ENCODE measurements around the gene MOB3A. TPM values are rescaled to one million over a fixed set of nuclear protein-coding genes. Genes with fewer than 3 reads are reported as not detected.

MOB3A gene
- total RNA-seq, 1 experiment from 2014 or later, result 11.7 TPM

DNA sequence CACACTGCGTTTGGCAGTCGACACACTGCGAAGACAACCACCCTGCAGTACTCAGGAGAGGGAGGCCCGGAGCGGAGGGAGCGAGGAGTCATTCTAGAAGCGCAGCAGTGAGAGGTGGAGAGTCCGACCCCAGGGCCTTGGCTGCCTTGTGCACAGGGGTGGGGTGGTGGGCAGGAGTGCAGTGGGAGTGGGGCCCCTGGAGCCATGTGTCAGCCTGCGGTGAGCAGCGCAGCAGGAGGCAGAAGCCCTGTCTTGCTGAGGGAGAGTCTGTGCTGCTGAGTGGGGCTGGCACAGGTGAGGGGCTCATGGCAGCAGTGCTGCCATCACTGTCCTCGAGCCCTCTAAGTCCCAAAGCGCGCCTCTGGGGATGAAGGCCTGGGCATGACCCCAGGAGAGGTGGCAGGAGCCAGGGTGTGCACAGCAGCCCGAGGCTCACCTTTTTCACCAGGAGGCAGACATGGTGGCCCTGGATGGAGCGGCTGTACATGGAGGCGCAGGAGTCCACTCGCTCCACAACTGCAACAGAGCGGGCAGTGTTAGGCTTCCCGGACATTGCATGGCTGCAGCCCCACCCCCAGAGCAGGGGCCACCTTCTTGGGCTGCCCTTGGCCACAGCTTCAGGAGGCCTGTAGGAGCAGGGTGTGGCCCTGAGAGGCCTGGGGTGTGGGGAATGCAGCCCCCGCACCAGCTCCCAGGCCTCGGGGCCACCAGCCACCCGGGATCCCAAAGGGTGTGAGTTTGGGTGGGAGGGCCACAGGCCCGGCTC is 12.3 kb upstream of the MOB3A start:
- TF ChIP-seq, protein P1, sequence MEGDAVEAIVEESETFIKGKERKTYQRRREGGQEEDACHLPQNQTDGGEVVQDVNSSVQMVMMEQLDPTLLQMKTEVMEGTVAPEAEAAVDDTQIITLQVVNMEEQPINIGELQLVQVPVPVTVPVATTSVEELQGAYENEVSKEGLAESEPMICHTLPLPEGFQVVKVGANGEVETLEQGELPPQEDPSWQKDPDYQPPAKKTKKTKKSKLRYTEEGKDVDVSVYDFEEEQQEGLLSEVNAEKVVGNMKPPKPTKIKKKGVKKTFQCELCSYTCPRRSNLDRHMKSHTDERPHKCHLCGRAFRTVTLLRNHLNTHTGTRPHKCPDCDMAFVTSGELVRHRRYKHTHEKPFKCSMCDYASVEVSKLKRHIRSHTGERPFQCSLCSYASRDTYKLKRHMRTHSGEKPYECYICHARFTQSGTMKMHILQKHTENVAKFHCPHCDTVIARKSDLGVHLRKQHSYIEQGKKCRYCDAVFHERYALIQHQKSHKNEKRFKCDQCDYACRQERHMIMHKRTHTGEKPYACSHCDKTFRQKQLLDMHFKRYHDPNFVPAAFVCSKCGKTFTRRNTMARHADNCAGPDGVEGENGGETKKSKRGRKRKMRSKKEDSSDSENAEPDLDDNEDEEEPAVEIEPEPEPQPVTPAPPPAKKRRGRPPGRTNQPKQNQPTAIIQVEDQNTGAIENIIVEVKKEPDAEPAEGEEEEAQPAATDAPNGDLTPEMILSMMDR (IDR thresholded peaks at IDR 0.05; ENCODE audit: insufficient read depth in 1 of 2, low read depth in 1 of 2, low read length in 1 of 2, severe bottlenecking in 1 of 2, unreplicated experiment in 1 of 2), result no peak
- Histone ChIP-seq H3K4me1 (no peaks in the 10 kb centered on the region), H3K27me3 (replicated peaks; ENCODE audit: control insufficient read depth, insufficient read depth, low read length) (no peaks in the 10 kb centered on the region), H3K9me3 (no peaks in the 10 kb centered on the region), H3K4me3 (ENCODE audit: low read depth, low read length) (no peak overlapping the region), H3K36me3 (ENCODE audit: control insufficient read depth, insufficient read depth, low read length) (peaks cover 6% of the 10 kb centered on the region)
- Mint-ChIP-seq H3K4me3 (ENCODE audit: unreplicated experiment) (no peak overlapping the region), H3K9me3 (ENCODE audit: unreplicated experiment) (peaks cover 9% of the 10 kb centered on the region), H3K27ac (ENCODE audit: unreplicated experiment) (no peak overlapping the region), H3K27me3 (ENCODE audit: insufficient read depth, unreplicated experiment) (no peaks in the 10 kb centered on the region), H3K36me3 (ENCODE audit: insufficient read depth, unreplicated experiment) (peaks cover 92% of the 10 kb centered on the region), H3K4me1 (ENCODE audit: low read depth, unreplicated experiment) (no peaks in the 10 kb centered on the region)
- BruUV-seq (replicated peaks), result no TSS peak
- ChIA-PET POLR2A (no interaction called here), CTCF (no interaction called here)
- no peak for DNase-seq
- intact Hi-C loops (cut with micrococcal nuclease; ENCODE audit: unreplicated experiment), result no loop called here

DNA sequence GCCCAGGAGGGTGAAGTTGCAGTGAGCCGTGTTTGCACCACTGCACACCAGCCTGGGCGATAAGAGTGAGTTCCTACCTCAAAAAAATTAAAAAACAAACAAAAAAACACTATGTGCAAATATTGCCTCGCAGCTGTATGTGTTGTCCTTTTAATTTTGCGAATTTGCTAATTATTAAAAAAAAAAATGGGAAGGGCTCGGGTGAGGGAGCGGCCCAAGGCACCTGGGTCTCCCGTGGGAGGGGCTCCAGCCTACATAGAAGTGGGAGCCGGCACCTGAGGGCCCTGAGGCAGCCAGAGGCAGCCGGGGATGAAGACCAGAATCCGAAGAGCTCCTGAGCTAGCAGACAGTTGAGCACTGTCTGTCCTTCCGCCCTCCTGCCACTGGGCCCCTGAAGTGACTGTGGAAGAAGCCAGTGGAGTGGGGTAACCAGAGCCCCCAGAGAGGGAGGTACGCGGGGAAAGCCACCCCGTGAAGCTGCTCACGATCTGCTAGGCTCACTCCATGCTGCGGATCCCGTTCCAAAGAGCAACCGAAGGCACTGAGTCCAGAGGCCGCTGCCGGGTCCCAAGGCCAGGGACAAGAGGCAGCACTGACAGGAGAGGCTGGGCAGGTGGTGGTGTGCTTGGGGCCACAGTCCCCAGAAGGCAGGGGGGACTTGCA is 7.0 kb upstream of the MOB3A start:
- Mint-ChIP-seq H3K9me3 (ENCODE audit: unreplicated experiment) (peaks cover 9% of the 10 kb centered on the region), H3K36me3 (ENCODE audit: insufficient read depth, unreplicated experiment) (peaks cover 86% of the 10 kb centered on the region), H3K27me3 (ENCODE audit: insufficient read depth, unreplicated experiment) (no peaks in the 10 kb centered on the region), H3K4me1 (ENCODE audit: low read depth, unreplicated experiment) (no peaks in the 10 kb centered on the region), H3K27ac (ENCODE audit: unreplicated experiment) (no peak overlapping the region), H3K4me3 (ENCODE audit: unreplicated experiment) (no peak overlapping the region)
- CTCF ChIA-PET, result interaction anchor here (0.7 kb wide), 1 partner anchor 10 kb away, joined by 3 read pairs; no protein-coding TSS in a partner anchor
- TF ChIP-seq, protein P1 (IDR thresholded peaks at IDR 0.05; ENCODE audit: insufficient read depth in 1 of 2, low read depth in 1 of 2, low read length in 1 of 2, severe bottlenecking in 1 of 2, unreplicated experiment in 1 of 2), result no peak
- Histone ChIP-seq H3K4me1 (no peaks in the 10 kb centered on the region), H3K27me3 (replicated peaks; ENCODE audit: control insufficient read depth, insufficient read depth, low read length) (no peaks in the 10 kb centered on the region), H3K4me3 (ENCODE audit: low read depth, low read length) (no peak overlapping the region), H3K36me3 (ENCODE audit: control insufficient read depth, insufficient read depth, low read length) (peaks cover 2% of the 10 kb centered on the region; the same call in 1 of the 2 replicates), H3K9me3 (no peaks in the 10 kb centered on the region)
- intact Hi-C loops (cut with micrococcal nuclease; ENCODE audit: unreplicated experiment), result no loop called here
- POLR2A ChIA-PET, result no interaction called here
- DNase-seq, result no peak
- BruUV-seq (replicated peaks), result no TSS peak

DNA sequence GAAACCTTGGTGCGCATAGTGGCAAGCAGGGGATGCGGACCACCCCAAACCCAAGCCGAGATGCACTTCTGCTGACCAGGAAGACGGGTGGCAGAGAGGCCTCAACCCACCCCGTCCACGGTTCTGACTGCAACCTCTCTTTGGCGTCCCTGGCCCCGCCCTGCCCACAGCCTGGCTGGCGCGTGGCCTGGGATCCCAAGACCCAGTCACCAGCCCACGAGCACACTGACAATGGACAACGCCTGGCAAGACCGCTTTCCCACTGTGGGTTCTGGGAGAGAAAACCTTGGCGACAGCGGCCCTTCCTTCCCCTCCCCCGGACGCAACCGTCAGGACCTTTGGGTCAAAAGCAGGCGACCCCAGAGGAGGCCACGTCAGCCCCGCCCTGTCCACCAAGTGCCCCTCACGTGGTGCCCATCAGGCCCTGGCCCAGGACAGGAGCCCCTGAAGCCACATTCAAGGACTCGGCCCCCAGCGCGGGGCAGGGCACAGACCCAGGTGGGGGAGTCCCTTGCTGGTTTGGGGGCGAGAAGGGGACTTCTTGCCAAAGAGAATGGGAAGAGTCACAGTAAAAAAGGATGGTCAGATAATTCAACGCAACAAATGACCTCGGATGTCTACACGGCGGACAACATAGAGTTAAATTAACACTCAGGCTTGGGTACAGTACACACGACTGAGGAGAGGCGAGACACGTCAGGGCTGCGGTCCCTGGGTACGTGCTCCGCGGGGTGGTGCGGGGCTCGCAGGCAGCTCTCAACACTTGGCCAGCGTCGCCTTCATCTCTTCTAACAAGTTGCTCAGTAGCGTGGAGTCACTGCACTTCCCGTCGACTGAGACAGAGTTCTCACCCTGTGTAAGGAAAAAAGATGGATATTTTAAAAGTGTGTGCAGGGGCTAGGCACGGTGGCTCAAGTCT is 5.5 kb upstream of the MOB3A start:
- H3K36me3 ChIP-seq (ENCODE audit: control insufficient read depth, insufficient read depth, low read length), result peaks cover 2% of the 10 kb centered on the region; the same call in 1 of the 2 replicates
- no peaks in the 10 kb centered on the region for H3K27me3 ChIP-seq (replicated peaks; ENCODE audit: control insufficient read depth, insufficient read depth, low read length)
- H3K4me3 Mint-ChIP-seq (ENCODE audit: unreplicated experiment), result no peak overlapping the region
- intact Hi-C loops (cut with micrococcal nuclease; ENCODE audit: unreplicated experiment), result no loop called here
- POLR2A ChIA-PET, result no interaction called here
- CTCF ChIA-PET, result no interaction called here
- H3K4me3 ChIP-seq (ENCODE audit: low read depth, low read length), result no peak overlapping the region
- no peaks in the 10 kb centered on the region for H3K9me3 ChIP-seq
- no peaks in the 10 kb centered on the region for H3K4me1 Mint-ChIP-seq (ENCODE audit: low read depth, unreplicated experiment)
- TF ChIP-seq, protein P1 (IDR thresholded peaks at IDR 0.05; ENCODE audit: insufficient read depth in 1 of 2, low read depth in 1 of 2, low read length in 1 of 2, severe bottlenecking in 1 of 2, unreplicated experiment in 1 of 2), result no peak
- peaks cover 4% of the 10 kb centered on the region for H3K9me3 Mint-ChIP-seq (ENCODE audit: unreplicated experiment)
- BruUV-seq (replicated peaks), result no TSS peak
- H3K27ac Mint-ChIP-seq (ENCODE audit: unreplicated experiment), result no peak overlapping the region
- no peak for DNase-seq
- peaks cover 86% of the 10 kb centered on the region for H3K36me3 Mint-ChIP-seq (ENCODE audit: insufficient read depth, unreplicated experiment)
- peaks cover 3% of the 10 kb centered on the region; the same call in 1 of the 2 replicates for H3K4me1 ChIP-seq
- H3K27me3 Mint-ChIP-seq (ENCODE audit: insufficient read depth, unreplicated experiment), result no peaks in the 10 kb centered on the region

Measured in Caco-2 (cell line).